Measurements from ENCODE around the gene KSR2.
"Not testable (repeated sequence)": the region's sequence is repeated elsewhere in the genome, so short reads cannot be mapped to it uniquely, and the experiment has no call there.

KSR2 gene

GRCh38 chr12:117762143-117762542 lies 206.6 kb downstream of the KSR2 start:
- in situ Hi-C loops (cut with HindIII; ENCODE audit: low sequenced_read_pairs): no loop called here
- no peak for TF ChIP-seq CTCF (IDR thresholded peaks at IDR 0.05; ENCODE audit: low read depth, low read length)
- no peak for DNase-seq (ENCODE audit: low read depth, low spot score)
- no peak overlapping the region for H3K4me3 ChIP-seq (ENCODE audit: low read depth, low read length)

GRCh38 chr12:117761528-117762100 lies 207.2 kb downstream of the KSR2 start:
- in situ Hi-C loops (cut with HindIII; ENCODE audit: low sequenced_read_pairs): no loop called here

GRCh38 chr12:117760990-117761389 lies 207.8 kb downstream of the KSR2 start:
- DNase-seq (ENCODE audit: low read depth, low spot score): no peak
- in situ Hi-C loops (cut with HindIII; ENCODE audit: low sequenced_read_pairs): no loop called here
- TF ChIP-seq CTCF (IDR thresholded peaks at IDR 0.05; ENCODE audit: low read depth, low read length): no peak
- no peak overlapping the region for H3K4me3 ChIP-seq (ENCODE audit: low read depth, low read length)

More at GRCh38 chr12:117761528-117762100, 207.2 kb downstream of the KSR2 start:
- TF ChIP-seq CTCF (IDR thresholded peaks at IDR 0.05; ENCODE audit: low read depth, low read length): no peak
- no peak for DNase-seq (ENCODE audit: low read depth, low spot score)
- H3K4me3 ChIP-seq (ENCODE audit: low read depth, low read length): no peak overlapping the region

- no peak for DNase-seq (ENCODE audit: low read depth, low spot score)
- no peak overlapping the region for H3K4me3 ChIP-seq (ENCODE audit: low read depth, low read length)
- TF ChIP-seq CTCF (IDR thresholded peaks at IDR 0.05; ENCODE audit: low read depth, low read length): no peak
- in situ Hi-C loops (cut with HindIII; ENCODE audit: low sequenced_read_pairs): no loop called here
These were observed 218.1 kb downstream of the KSR2 start for GRCh38 chr12:117750657-117751056.

GRCh38 chr12:117749431-117749830 lies 219.4 kb downstream of the KSR2 start:
- H3K4me3 ChIP-seq (ENCODE audit: low read depth, low read length): no peak overlapping the region
- in situ Hi-C loops (cut with HindIII; ENCODE audit: low sequenced_read_pairs): no loop called here
- DNase-seq (ENCODE audit: low read depth, low spot score): no peak
- no peak for TF ChIP-seq CTCF (IDR thresholded peaks at IDR 0.05; ENCODE audit: low read depth, low read length)

- H3K4me3 ChIP-seq (ENCODE audit: low read depth, low read length); DNase-seq (ENCODE audit: low read depth, low spot score); in situ Hi-C loops (cut with HindIII; ENCODE audit: low sequenced_read_pairs): not testable (repeated sequence)
These were observed 222.4 kb downstream of the KSR2 start for GRCh38 chr12:117746358-117746757.

GRCh38 chr12:117744418-117744817 lies 224.4 kb downstream of the KSR2 start:
- DNase-seq (ENCODE audit: low read depth, low spot score): no peak
- TF ChIP-seq CTCF (IDR thresholded peaks at IDR 0.05; ENCODE audit: low read depth, low read length): no peak
- in situ Hi-C loops (cut with HindIII; ENCODE audit: low sequenced_read_pairs): no loop called here
- no peak overlapping the region for H3K4me3 ChIP-seq (ENCODE audit: low read depth, low read length)

Data from astrocyte of the spinal cord (primary cell).